Loucy (cell line): Measurements from ENCODE around the gene ARHGEF10L.

ENCODE experiments used
- EZH2phosphoT487 ChIP-seq: fragments of 200-600 bp; IDR thresholded peaks from 2 replicates; pipeline ENCODE4 v1.6.1; 2018; ENCODE audit warnings: antibody characterized with exemption, mild to moderate bottlenecking, moderate library complexity, borderline replicate concordance
- TF ChIP-seq, protein P1 (sequence below): fragments of 200-600 bp; sonication (generic); conservative IDR thresholded peaks from 2 replicates; pipeline ENCODE4 v1.5.1; 2014; ENCODE audit warnings: mild to moderate bottlenecking, antibody characterized with exemption, low read length

DNA sequence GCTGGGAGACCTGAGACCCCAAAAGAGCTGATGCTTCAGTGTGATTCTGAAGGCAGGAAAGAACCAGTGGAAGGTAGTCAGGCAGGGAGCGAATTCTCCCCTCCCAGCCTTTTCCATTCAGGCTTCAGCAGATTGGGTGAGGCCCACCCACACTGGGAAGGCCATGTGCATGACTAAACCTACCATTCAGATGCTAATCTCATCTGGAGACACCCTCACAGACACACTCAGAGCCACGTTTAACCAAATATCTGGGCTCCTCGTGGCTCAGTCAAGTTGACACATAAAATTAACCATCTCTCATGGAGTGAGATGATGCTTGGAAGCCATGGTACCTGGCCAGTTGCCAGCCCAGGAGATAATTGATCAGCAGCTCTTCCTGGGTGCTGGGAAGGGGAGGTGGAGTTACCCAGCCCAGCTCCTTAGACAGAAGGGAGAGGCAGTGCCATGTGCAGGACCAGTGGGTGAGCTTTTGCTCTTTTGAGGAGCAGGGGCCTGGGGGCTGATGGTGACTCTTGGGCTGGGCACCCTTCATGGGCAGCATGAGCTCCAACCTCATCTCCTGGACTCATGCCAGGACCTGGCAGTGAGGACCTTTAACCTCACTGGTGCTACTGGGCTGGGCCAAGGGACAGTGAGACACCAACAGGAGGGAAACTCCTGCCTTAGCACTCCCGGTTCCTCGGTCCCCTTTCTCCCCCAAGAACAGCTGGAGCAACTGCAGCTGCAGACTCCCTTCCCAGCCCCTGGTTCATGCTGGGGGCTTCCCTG lies 126.6 kb downstream of the ARHGEF10L start:
- TF ChIP-seq, protein P1, sequence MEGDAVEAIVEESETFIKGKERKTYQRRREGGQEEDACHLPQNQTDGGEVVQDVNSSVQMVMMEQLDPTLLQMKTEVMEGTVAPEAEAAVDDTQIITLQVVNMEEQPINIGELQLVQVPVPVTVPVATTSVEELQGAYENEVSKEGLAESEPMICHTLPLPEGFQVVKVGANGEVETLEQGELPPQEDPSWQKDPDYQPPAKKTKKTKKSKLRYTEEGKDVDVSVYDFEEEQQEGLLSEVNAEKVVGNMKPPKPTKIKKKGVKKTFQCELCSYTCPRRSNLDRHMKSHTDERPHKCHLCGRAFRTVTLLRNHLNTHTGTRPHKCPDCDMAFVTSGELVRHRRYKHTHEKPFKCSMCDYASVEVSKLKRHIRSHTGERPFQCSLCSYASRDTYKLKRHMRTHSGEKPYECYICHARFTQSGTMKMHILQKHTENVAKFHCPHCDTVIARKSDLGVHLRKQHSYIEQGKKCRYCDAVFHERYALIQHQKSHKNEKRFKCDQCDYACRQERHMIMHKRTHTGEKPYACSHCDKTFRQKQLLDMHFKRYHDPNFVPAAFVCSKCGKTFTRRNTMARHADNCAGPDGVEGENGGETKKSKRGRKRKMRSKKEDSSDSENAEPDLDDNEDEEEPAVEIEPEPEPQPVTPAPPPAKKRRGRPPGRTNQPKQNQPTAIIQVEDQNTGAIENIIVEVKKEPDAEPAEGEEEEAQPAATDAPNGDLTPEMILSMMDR, result no peak
- TF ChIP-seq EZH2phosphoT487, result no peak
